Hepatocyte (in vitro differentiated cells): ENCODE data around the gene HLA-DPB1.

Source experiments
- EZH2 ChIP-seq: fragments of 200-600 bp; sonication (generic); IDR thresholded peaks from 2 replicates; pipeline ENCODE4 v1.6.1; 2016; ENCODE audit warnings: antibody characterized with exemption, mild to moderate bottlenecking, borderline replicate concordance
- EZH2phosphoT487 ChIP-seq: fragments of 200-600 bp; sonication (generic); IDR thresholded peaks from one replicate; pipeline ENCODE4 v1.6.1; 2018; ENCODE audit warnings: antibody characterized with exemption, mild to moderate bottlenecking, low read depth, moderate library complexity; ENCODE audit not compliant: unreplicated experiment, severe bottlenecking
- TF ChIP-seq, protein P1 (sequence below): fragments of 200-600 bp; sonication (generic); IDR thresholded peaks from 2 replicates; pipeline ENCODE4 v1.5.1; 2016; ENCODE audit warnings: antibody characterized with exemption, mild to moderate bottlenecking; ENCODE audit not compliant: poor library complexity

- TF ChIP-seq, protein P1, sequence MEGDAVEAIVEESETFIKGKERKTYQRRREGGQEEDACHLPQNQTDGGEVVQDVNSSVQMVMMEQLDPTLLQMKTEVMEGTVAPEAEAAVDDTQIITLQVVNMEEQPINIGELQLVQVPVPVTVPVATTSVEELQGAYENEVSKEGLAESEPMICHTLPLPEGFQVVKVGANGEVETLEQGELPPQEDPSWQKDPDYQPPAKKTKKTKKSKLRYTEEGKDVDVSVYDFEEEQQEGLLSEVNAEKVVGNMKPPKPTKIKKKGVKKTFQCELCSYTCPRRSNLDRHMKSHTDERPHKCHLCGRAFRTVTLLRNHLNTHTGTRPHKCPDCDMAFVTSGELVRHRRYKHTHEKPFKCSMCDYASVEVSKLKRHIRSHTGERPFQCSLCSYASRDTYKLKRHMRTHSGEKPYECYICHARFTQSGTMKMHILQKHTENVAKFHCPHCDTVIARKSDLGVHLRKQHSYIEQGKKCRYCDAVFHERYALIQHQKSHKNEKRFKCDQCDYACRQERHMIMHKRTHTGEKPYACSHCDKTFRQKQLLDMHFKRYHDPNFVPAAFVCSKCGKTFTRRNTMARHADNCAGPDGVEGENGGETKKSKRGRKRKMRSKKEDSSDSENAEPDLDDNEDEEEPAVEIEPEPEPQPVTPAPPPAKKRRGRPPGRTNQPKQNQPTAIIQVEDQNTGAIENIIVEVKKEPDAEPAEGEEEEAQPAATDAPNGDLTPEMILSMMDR: no peak
- TF ChIP-seq EZH2: no peak
- no peak for TF ChIP-seq EZH2phosphoT487
Measured at GRCh38 chr6:33092385-33092784, 16.6 kb downstream of the HLA-DPB1 start.
